Activated T-helper 2 cell treated with anti-CD3 and anti-CD28 coated beads, Interferon-gamma antibody, Interleukin-2, Interleukin-4, amounts not matched to agents 10 μg/mL and 5 μg/mL and 100 μg/mL, durations not matched to agents 14 hours and 24 hours and 36 hours (primary cell): ENCODE results near the gene ACBD6. TPM values are rescaled to one million over a fixed set of nuclear protein-coding genes. Genes with fewer than 3 reads are reported as not detected.
"Not testable (repeated sequence)": the region's sequence is repeated elsewhere in the genome, so short reads cannot be mapped to it uniquely, and the experiment has no call there.

Source experiments
- DNase-seq: peaks from one replicate; pipeline ENCODE4 v3.0.0; 2021; ENCODE audit warnings: low spot score
- H3K27ac Mint-ChIP-seq: one replicate; pipeline ENCODE4 v1.8.0; 2021; ENCODE audit warnings: mixed read lengths
- H3K27me3 Mint-ChIP-seq: one replicate; pipeline ENCODE4 v1.8.0; 2021; ENCODE audit warnings: low read depth, mixed read lengths
- H3K36me3 Mint-ChIP-seq: one replicate; pipeline ENCODE4 v1.8.0; 2021; ENCODE audit warnings: low read depth, mixed read lengths
- H3K4me1 Mint-ChIP-seq: one replicate; pipeline ENCODE4 v1.8.0; 2021; ENCODE audit warnings: low read depth, mixed read lengths
- H3K4me3 Mint-ChIP-seq: one replicate; pipeline ENCODE4 v1.8.0; 2021; ENCODE audit warnings: low read depth, mild to moderate bottlenecking, moderate library complexity, mixed read lengths
- H3K9me3 Mint-ChIP-seq: one replicate; pipeline ENCODE4 v1.8.0; 2021; ENCODE audit warnings: mixed read lengths
- intact Hi-C: fragments of 100-400 bp; cut with micrococcal nuclease; formaldehyde crosslinking; loops from one replicate; pipeline ENCODE4 v1.15.1; 2023
- total RNA-seq: library from RNA; stranded (reverse); gene quantifications from 2 replicates; pipeline ENCODE4 v1.2.3, GENCODE V29; 2022

Gene ACBD6, protein sequence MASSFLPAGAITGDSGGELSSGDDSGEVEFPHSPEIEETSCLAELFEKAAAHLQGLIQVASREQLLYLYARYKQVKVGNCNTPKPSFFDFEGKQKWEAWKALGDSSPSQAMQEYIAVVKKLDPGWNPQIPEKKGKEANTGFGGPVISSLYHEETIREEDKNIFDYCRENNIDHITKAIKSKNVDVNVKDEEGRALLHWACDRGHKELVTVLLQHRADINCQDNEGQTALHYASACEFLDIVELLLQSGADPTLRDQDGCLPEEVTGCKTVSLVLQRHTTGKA
- 48.9 and 50.1 TPM in 2 replicates for total RNA-seq

DNA sequence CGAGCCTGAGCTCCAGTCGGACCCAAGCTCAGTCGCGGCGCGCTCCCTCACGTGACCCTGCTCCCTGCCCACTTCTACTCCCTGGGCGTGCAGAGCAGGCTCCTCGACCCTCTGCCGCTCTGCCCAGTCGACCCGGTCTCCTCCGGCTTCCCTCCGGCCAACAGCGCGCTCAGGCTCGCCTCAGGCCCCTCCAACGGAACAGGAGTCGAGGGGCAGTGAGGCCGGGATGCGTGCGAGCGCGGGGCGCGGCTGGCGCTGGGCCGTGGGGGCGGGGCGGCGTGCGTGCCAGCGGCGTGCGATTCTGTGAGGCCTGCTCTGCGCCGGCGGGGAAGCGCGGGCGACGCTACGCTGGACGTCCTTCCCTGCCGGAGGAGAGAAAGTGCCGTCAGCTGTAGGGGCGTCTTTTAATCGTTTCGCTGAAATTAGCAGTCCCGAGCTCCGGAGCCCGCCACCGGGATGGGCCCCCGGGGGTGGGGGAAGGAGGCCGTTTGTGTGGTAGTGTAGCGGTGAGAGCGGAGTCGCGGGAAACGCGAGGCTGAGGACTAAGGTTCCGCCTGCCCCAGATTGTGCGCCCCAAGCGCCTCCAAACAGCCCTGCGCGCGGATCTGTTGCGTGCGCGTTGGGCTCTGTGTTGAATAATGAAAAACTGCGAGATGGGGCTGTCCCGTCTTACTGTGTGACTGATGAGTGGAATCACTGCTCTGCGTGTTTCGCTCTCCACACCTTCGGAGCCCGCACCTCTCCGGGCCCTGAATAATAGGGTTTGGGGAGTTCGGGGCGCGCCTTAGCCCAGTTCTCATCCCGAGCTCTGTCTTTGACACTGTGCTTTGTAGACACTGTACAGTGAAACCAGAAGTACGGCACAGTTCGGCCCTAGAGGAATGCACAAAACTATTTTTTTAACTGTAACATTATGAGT, at the start of gene ACBD6:
Gene ACBD6, minus strand, starts transcription at position 217 of the 919 bp plus-strand sequence. CDS start 311 bp downstream, outside the sequence.
- H3K27me3 Mint-ChIP-seq: no peaks in the 10 kb centered on the region
- peaks cover 22% of the 10 kb centered on the region for H3K4me1 Mint-ChIP-seq
- H3K36me3 Mint-ChIP-seq: peaks cover 21% of the 10 kb centered on the region
- no peaks in the 10 kb centered on the region for H3K9me3 Mint-ChIP-seq
- H3K27ac Mint-ChIP-seq: peak within 1 kb of the TSS; percentile 96
- DNase-seq: peak; percentile 84
- H3K4me3 Mint-ChIP-seq: peak within 1 kb of the TSS; percentile 98
- intact Hi-C loops: loop anchor here (1.0 to 5.0 kb wide), 5 partner anchors 70 to 640 kb away; partner anchors contain the start of gene XPR1

DNA sequence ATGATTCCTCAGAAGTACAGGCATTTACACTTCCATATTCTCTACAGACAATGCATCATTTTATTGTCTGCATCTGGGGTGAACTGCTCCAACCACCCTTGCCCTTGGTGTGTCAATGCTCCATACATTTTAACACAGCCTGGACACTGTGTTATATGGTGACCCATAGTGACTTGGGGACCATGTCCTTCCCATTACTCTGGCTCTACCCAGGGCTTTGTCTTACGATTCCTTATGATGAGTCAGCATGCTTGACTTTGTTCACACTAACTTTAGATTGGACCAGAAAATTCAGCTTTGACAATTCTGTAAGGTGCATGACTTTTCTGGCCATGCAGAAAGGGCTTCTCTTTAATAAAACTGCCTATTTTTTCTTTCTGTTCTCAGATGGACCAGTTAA, 49.6 kb upstream of the ACBD6 start:
- no peak for DNase-seq
- no peaks in the 10 kb centered on the region for H3K4me1 Mint-ChIP-seq
- no peaks in the 10 kb centered on the region for H3K9me3 Mint-ChIP-seq
- no peak overlapping the region for H3K27ac Mint-ChIP-seq
- intact Hi-C loops: no loop called here
- H3K36me3 Mint-ChIP-seq: no peaks in the 10 kb centered on the region
- peaks cover 12% of the 10 kb centered on the region for H3K27me3 Mint-ChIP-seq
- no peak overlapping the region for H3K4me3 Mint-ChIP-seq

DNA sequence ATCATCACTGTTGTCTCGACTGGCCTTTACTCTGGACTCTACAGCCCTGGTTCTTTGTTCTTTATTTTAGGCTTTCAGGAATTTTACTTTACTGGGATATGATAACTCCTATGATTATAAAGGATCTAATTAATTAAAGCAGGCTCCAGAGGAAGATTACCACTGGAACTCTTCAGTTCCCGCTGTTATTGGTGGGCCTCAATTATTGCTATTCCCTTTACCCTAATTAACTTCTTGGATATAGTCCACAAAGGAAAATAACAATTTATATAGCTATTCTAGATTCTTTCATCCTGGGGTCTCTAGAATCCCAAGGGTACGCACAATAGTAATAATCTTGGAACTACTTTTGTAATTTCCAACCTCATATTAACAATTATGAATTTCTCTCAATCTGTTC, 47.9 kb upstream of the ACBD6 start:
- H3K36me3 Mint-ChIP-seq: no peaks in the 10 kb centered on the region
- intact Hi-C loops: no loop called here
- no peaks in the 10 kb centered on the region for H3K4me1 Mint-ChIP-seq
- no peaks in the 10 kb centered on the region for H3K9me3 Mint-ChIP-seq
- DNase-seq: no peak
- H3K27me3 Mint-ChIP-seq: peaks cover 9% of the 10 kb centered on the region
- H3K4me3 Mint-ChIP-seq: no peak overlapping the region
- H3K27ac Mint-ChIP-seq: no peak overlapping the region

DNA sequence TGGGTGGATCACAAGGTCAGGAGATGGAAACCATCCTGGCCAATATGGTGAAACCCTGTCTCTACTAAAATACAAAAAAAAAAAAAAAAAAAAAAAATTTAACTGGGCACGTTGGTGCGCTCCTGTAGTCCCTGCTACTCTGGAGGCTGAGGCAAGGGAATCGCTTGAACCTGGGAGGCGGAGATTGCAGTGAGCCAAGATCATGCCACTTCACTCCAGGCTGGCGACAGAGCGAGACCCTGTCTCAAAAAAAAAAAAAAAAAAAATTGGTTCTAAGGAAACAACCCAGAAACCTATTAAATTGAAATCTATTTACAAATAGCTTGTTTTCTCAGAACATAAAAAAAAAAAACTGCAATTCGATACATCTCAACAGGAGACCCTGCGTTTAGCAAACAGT, 47.4 kb upstream of the ACBD6 start:
- DNase-seq, H3K9me3 Mint-ChIP-seq, H3K27ac Mint-ChIP-seq, intact Hi-C loops, H3K4me1 Mint-ChIP-seq, H3K27me3 Mint-ChIP-seq, H3K4me3 Mint-ChIP-seq, H3K36me3 Mint-ChIP-seq: not testable (repeated sequence)

DNA sequence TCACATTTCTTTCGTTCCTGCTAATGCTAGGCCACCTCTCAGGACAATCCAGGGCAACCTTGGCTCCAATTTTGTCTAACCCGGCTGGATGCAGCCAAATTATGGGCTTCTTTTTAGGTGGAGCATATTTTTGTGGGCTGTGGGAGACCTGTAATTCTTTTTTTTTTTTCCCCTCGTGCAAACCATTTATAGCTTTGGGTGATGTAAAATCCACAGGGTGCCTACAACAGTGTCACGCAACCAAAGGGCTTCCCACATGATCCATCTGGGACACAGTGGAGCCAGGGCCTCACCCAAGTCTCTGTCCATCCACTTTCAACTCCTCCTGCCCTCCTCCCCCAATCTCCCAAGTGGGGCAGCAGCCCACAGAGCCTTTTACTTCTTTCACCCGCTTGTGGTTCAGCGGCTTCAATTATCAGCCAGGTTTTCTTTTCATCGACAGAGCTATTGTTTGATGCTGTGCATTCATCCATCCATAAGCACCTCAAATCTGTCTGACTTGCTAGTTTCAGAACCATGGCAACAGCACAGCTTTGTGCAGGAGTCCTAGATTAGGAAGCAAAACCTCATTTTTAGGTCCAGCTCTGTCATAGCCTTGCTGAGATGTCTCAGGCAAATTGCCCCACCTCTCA, 46.4 kb upstream of the ACBD6 start:
- Mint-ChIP-seq H3K9me3 (no peaks in the 10 kb centered on the region), H3K27ac (no peak overlapping the region), H3K4me1 (no peaks in the 10 kb centered on the region), H3K27me3 (peaks cover 9% of the 10 kb centered on the region), H3K4me3 (no peak overlapping the region), H3K36me3 (no peaks in the 10 kb centered on the region)
- intact Hi-C loops: no loop called here
- DNase-seq: no peak

DNA sequence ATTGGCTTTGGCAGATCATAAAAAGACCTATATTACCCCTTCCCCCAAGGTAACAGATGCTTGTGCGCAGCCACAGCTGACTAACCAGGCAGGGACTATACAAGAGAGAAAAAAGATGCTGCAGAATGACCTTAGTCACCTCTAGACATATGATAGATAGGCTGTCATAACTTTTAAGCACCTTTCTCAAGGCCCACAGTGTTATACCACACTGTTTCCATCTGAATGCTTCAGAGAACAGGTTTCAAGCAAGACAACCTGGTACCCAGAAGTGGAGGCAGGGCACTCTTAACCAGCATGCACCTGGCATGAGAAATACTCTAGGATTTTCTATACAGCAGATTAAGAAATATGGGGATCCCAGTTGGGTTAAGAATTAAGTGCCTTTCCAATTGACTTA, 43.6 kb upstream of the ACBD6 start:
- H3K4me3 Mint-ChIP-seq: no peak overlapping the region
- H3K36me3 Mint-ChIP-seq: no peaks in the 10 kb centered on the region
- H3K9me3 Mint-ChIP-seq: no peaks in the 10 kb centered on the region
- H3K27ac Mint-ChIP-seq: no peak overlapping the region
- no peaks in the 10 kb centered on the region for H3K4me1 Mint-ChIP-seq
- no peaks in the 10 kb centered on the region for H3K27me3 Mint-ChIP-seq
- no peak for DNase-seq
- intact Hi-C loops: no loop called here

DNA sequence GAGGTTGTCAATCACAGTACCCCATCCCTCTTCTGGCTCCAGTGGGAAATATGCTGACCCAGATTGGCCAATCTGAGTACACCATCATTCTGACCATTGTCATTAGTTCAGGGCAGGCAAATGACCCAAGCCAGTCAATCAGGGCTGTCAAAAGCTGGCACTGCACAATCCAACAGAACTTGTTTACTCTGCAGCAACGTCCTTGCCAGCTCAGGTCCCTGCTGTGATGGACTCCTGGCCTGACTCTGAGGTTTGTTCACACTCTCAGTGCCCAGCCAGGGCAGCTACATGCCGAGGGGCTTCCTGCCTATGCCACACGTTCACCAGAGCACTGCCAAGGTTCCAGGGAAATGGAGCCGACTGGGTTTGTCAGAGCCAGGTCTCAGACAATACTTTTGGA, 41.7 kb upstream of the ACBD6 start:
- H3K9me3 Mint-ChIP-seq: no peaks in the 10 kb centered on the region
- H3K27ac Mint-ChIP-seq: no peak overlapping the region

DNA sequence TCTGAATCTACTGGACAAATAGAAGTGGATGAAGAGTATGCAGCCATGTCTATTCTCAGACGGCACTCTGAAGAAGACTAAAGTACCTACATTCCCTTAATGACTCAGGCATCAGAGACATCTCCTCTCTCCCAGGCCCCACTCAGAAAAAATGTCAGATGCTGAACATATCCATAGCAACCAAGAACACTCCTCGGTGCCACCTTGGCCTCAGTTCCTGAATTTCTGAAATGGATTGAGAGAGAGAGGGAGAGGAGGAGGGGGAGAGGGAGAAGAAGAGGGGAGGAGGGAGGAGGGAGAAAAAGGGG, 40.4 kb upstream of the ACBD6 start:
- no peak overlapping the region for H3K27ac Mint-ChIP-seq
- no peak overlapping the region for H3K4me3 Mint-ChIP-seq
- no peaks in the 10 kb centered on the region for H3K9me3 Mint-ChIP-seq
- intact Hi-C loops: no loop called here
- no peaks in the 10 kb centered on the region for H3K4me1 Mint-ChIP-seq
- H3K27me3 Mint-ChIP-seq: peaks cover 9% of the 10 kb centered on the region
- H3K36me3 Mint-ChIP-seq: no peaks in the 10 kb centered on the region
- no peak for DNase-seq

More for the DNA sequence above, 41.7 kb upstream of the ACBD6 start:
- Mint-ChIP-seq H3K36me3 (no peaks in the 10 kb centered on the region), H3K27me3 (no peaks in the 10 kb centered on the region), H3K4me3 (no peak overlapping the region), H3K4me1 (no peaks in the 10 kb centered on the region)
- intact Hi-C loops: no loop called here
- DNase-seq: no peak

DNA sequence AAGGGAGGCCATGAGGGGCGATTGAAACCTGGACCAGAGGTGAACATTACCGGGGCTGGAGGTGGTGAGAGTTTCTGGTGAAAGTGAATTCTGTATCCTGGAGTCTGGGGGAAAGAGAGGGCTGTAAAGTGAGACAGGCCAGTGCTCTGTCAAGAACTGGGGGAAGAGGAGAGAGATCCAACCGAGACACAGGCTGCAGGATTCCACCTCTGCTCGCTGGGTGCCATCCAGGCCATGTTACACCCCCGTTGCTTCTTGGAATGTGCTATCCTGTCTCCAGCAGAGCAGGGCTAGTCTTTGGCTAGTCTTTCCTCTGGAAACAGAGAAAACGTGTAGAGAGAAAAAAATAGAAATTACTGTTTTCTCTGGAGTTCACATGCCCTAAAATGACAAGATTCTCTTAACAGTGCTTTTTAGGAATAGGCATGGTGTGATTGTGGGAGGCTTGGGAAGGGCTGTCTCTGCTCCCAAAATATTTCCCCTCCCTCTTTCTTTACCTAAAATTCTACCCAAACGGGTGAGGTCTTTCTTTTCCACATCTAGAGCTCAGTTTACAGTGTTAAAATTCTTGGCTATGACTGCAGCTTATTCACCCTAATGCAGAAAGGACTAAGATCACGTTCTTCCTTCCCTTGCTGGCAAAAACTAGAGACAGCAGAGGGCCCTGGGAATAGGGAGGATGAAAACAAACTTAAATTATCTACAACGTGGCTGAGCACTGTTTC, 39.9 kb upstream of the ACBD6 start:
- no peaks in the 10 kb centered on the region for H3K36me3 Mint-ChIP-seq
- no peaks in the 10 kb centered on the region for H3K4me1 Mint-ChIP-seq
- H3K27ac Mint-ChIP-seq: no peak overlapping the region
- no peak overlapping the region for H3K4me3 Mint-ChIP-seq
- DNase-seq: no peak
- peaks cover 9% of the 10 kb centered on the region for H3K27me3 Mint-ChIP-seq
- intact Hi-C loops: no loop called here
- H3K9me3 Mint-ChIP-seq: no peaks in the 10 kb centered on the region

DNA sequence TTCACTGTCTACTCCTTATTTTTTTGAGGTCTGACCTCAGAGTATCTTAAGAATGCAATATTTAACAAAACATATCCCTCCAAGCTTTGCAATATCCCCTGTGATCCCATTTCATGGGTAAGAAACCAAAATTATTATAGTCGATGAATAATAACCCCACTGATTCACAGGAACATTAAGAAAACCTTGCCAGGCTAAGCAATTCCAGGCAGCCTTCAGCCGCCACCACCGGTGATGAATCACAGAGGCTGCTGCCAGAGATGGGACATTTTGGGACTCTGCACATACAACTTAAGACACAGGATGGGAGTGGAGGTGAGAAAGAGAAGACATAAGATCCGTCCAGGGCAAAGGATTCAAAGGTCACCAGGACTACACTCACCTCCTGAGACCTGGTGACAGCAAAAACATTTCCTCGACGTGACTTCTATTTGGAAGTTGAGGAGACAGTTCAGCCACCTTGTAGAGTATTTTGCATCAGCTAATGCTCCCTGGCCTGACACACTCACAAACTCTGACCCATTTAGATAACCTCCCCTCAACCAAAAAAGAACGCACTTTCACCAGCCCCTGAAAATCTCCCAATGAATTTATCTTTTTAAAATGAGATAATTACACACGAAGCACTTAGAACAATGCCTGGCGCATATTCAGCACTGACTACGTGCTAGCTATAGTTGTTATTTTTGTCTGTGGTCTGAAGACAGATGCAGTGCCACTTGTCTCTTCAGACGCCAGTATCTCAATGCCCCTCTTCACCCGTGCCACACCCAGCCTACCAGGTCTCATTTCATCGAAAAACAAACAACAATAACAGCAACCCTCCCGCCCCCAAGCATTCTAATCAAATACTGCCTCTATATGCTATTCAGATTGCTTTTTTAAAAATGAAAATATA, 38.6 kb upstream of the ACBD6 start:
- H3K9me3 Mint-ChIP-seq: no peaks in the 10 kb centered on the region
- no peaks in the 10 kb centered on the region for H3K4me1 Mint-ChIP-seq

DNA sequence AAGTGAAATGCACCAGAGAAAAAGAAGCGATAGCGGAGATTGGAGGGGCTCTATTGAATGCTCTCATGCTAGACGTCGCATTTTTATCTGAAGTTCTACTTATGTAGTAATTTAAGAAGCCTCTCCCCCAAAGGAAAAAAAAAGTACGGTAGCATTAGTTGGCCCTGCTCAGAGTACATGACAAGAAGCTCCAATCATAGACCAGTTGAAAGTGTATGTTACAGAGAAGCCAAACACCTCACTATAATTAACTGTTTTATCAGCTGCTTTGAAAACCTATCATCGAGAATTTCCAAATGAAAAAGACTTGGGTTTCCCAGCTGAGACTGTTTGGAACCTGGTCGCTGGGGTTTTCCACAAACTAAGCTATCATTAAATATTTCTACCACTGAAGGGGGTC, 36.8 kb upstream of the ACBD6 start:
- no peaks in the 10 kb centered on the region for H3K36me3 Mint-ChIP-seq
- DNase-seq: no peak
- H3K9me3 Mint-ChIP-seq: no peaks in the 10 kb centered on the region
- peaks cover 15% of the 10 kb centered on the region for H3K27me3 Mint-ChIP-seq
- no peak overlapping the region for H3K4me3 Mint-ChIP-seq
- intact Hi-C loops: no loop called here
- no peak overlapping the region for H3K27ac Mint-ChIP-seq
- no peaks in the 10 kb centered on the region for H3K4me1 Mint-ChIP-seq

More for the DNA sequence above, 38.6 kb upstream of the ACBD6 start:
- Mint-ChIP-seq H3K4me3 (no peak overlapping the region), H3K36me3 (no peaks in the 10 kb centered on the region), H3K27me3 (peaks cover 15% of the 10 kb centered on the region), H3K27ac (no peak overlapping the region)
- DNase-seq: no peak
- intact Hi-C loops: no loop called here
